ENCODE measurements around the gene INSR. TPM values are rescaled to one million over a fixed set of nuclear protein-coding genes. Genes with fewer than 3 reads are reported as not detected.
A peak's percentile ranks its signal among the peaks of the same experiment; 100 is the strongest.

INSR gene
- total and polyA plus RNA-seq, 10 of the 15 experiments (the other 5 are each of a cell fraction or from before 2014, with no cell fraction given): 4.2 to 34.9 (median 13.6) TPM

- ChIA-PET POLR2A (no interaction called here), CTCF (interaction anchor here (0.8 kb wide), 1 partner anchor 34 kb away, joined by 3 read pairs; no protein-coding TSS in a partner anchor), SMC1A (ENCODE audit: uncharacterized antibody, unreplicated experiment) (interaction anchor here (1.2 to 1.3 kb wide), 2 partner anchors 10 to 15 kb away, joined by 3 to 4 read pairs; no protein-coding TSS in a partner anchor), RAD21 (ENCODE audit: unreplicated experiment) (no interaction called here)
- Histone ChIP-seq H3K36me3 (ENCODE audit: control insufficient read depth in 2 of 2, insufficient read depth in 2 of 2, low read length in 1 of 2) (peaks cover 19 to 28% of the 10 kb centered on the region in 2 experiments), H3K27me3 (replicated peaks in 1 of 2; ENCODE audit: control insufficient read depth in 2 of 2, insufficient read depth in 2 of 2, low read length in 1 of 2) (no peaks in the 10 kb centered on the region), H4K20me1 (ENCODE audit: control insufficient read depth, insufficient read depth) (no peaks in the 10 kb centered on the region), H3K4me3 (no peak overlapping the region), H3K9me3 (replicated peaks; ENCODE audit: control insufficient read depth, insufficient read depth, low read length) (peaks cover 5% of the 10 kb centered on the region; the same call in 2 of the 3 replicates), H3K9ac (ENCODE audit: control insufficient read depth, insufficient read depth, low read length) (no peak overlapping the region), H2AFZ (ENCODE audit: control insufficient read depth, low read depth, low read length) (no peak overlapping the region), H3K4me1 (ENCODE audit: control insufficient read depth, insufficient read depth, low read length) (peaks cover 1% of the 10 kb centered on the region; the same call in 1 of the 2 replicates), H3K27ac (ENCODE audit: control insufficient read depth, insufficient read depth) (no peak overlapping the region), H3K4me2 (ENCODE audit: control insufficient read depth, insufficient read depth) (no peak overlapping the region), H3K79me2 (ENCODE audit: control insufficient read depth, insufficient read depth, low read length) (peaks cover 4% of the 10 kb centered on the region; the same call in 1 of the 2 replicates)
- ATAC-seq: no peak
- intact Hi-C loops (cut with micrococcal nuclease; ENCODE audit: unreplicated experiment) (no loop called here), in situ Hi-C loops (cut with MboI) (no loop called here)
- no TSS peak for BruUV-seq (replicated peaks)
- no peak for FAIRE-seq
- no peak for DNase-seq (ENCODE audit: low read depth, low spot score)
- TF ChIP-seq IKZF1 (conservative IDR thresholded peaks at IDR 0.05) (no peak), ZBTB40 (IDR thresholded peaks at IDR 0.05; ENCODE audit: borderline replicate concordance) (peak; percentile 52; the same call in 1 of the 2 replicates), USF2 (IDR thresholded peaks at IDR 0.05; ENCODE audit: borderline replicate concordance, low read depth, low read length) (no peak), IRF3 (IDR thresholded peaks at IDR 0.05) (no peak)
- WGBS (ENCODE audit: insufficient coverage, insufficient replicate concordance, low lambda C conversion rate, missing lambda C conversion rate): 85% methylated on average over 4 of the region's 4 CpGs
Observed at GRCh38 chr19:7172794-7173193, 121.4 kb downstream of the INSR start.

Measured in GM12878 (cell line).